ENCODE results near the gene ASIP.
"Not testable (repeated sequence)": the region's sequence is repeated elsewhere in the genome, so short reads cannot be mapped to it uniquely, and the experiment has no call there.

ASIP gene

GRCh38 chr20:34256629-34257124 lies 15.5 kb downstream of the ASIP start:
- DNase-seq (ENCODE audit: insufficient read length, low spot score) (no peak), FAIRE-seq (no peak)
- TF ChIP-seq POLR2A (IDR thresholded peaks at IDR 0.05; ENCODE audit: low read depth, low read length) (no peak), POU2F2 (IDR thresholded peaks at IDR 0.05; ENCODE audit: low read depth, low read length) (no peak), TAF1 (IDR thresholded peaks at IDR 0.05; ENCODE audit: low read depth, low read length) (no peak), PAX5 (IDR thresholded peaks at IDR 0.05; ENCODE audit: insufficient read depth, low read length, severe bottlenecking) (no peak), SPI1 (IDR thresholded peaks at IDR 0.05; ENCODE audit: low read depth, low read length) (no peak), POLR2AphosphoS5 (IDR thresholded peaks at IDR 0.05; ENCODE audit: low read depth, low read length) (no peak)

GRCh38 chr20:34260208-34260942 lies 19.2 kb downstream of the ASIP start:
- no peak for TF ChIP-seq POU2F2 (IDR thresholded peaks at IDR 0.05; ENCODE audit: low read depth, low read length)
- TF ChIP-seq TAF1 (IDR thresholded peaks at IDR 0.05; ENCODE audit: low read depth, low read length): no peak
- no peak for TF ChIP-seq POLR2AphosphoS5 (IDR thresholded peaks at IDR 0.05; ENCODE audit: low read depth, low read length)
- TF ChIP-seq POLR2A (IDR thresholded peaks at IDR 0.05; ENCODE audit: low read depth, low read length): no peak
- TF ChIP-seq PAX5 (IDR thresholded peaks at IDR 0.05; ENCODE audit: insufficient read depth, low read length, severe bottlenecking): no peak
- DNase-seq (ENCODE audit: insufficient read length, low spot score): no peak
- FAIRE-seq: no peak

- no peak for DNase-seq (ENCODE audit: insufficient read length, low spot score)
- FAIRE-seq: no peak
Observed at GRCh38 chr20:34262488-34263288, 21.5 kb downstream of the ASIP start.

GRCh38 chr20:34263468-34263867 lies 22.2 kb downstream of the ASIP start:
- FAIRE-seq; DNase-seq (ENCODE audit: insufficient read length, low spot score): not testable (repeated sequence)

More at GRCh38 chr20:34262488-34263288, 21.5 kb downstream of the ASIP start:
- no peak for TF ChIP-seq POU2F2 (IDR thresholded peaks at IDR 0.05; ENCODE audit: low read depth, low read length)
- no peak for TF ChIP-seq TAF1 (IDR thresholded peaks at IDR 0.05; ENCODE audit: low read depth, low read length)
- TF ChIP-seq POLR2A (IDR thresholded peaks at IDR 0.05; ENCODE audit: low read depth, low read length): no peak
- TF ChIP-seq PAX5 (IDR thresholded peaks at IDR 0.05; ENCODE audit: insufficient read depth, low read length, severe bottlenecking): no peak
- no peak for TF ChIP-seq POLR2AphosphoS5 (IDR thresholded peaks at IDR 0.05; ENCODE audit: low read depth, low read length)
- TF ChIP-seq SPI1 (IDR thresholded peaks at IDR 0.05; ENCODE audit: low read depth, low read length): no peak

GRCh38 chr20:34264141-34264540 lies 22.9 kb downstream of the ASIP start:
- no peak for TF ChIP-seq SPI1 (IDR thresholded peaks at IDR 0.05; ENCODE audit: low read depth, low read length)
- no peak for TF ChIP-seq TAF1 (IDR thresholded peaks at IDR 0.05; ENCODE audit: low read depth, low read length)
- no peak for TF ChIP-seq PAX5 (IDR thresholded peaks at IDR 0.05; ENCODE audit: insufficient read depth, low read length, severe bottlenecking)
- no peak for TF ChIP-seq POLR2A (IDR thresholded peaks at IDR 0.05; ENCODE audit: low read depth, low read length)
- TF ChIP-seq POLR2AphosphoS5 (IDR thresholded peaks at IDR 0.05; ENCODE audit: low read depth, low read length): no peak
- TF ChIP-seq POU2F2 (IDR thresholded peaks at IDR 0.05; ENCODE audit: low read depth, low read length): no peak
- DNase-seq (ENCODE audit: insufficient read length, low spot score) (no peak), FAIRE-seq (no peak)

- TF ChIP-seq POLR2A (IDR thresholded peaks at IDR 0.05; ENCODE audit: low read depth, low read length) (no peak), POLR2AphosphoS5 (IDR thresholded peaks at IDR 0.05; ENCODE audit: low read depth, low read length) (no peak), POU2F2 (IDR thresholded peaks at IDR 0.05; ENCODE audit: low read depth, low read length) (no peak), SPI1 (IDR thresholded peaks at IDR 0.05; ENCODE audit: low read depth, low read length) (no peak), TAF1 (IDR thresholded peaks at IDR 0.05; ENCODE audit: low read depth, low read length) (no peak), PAX5 (IDR thresholded peaks at IDR 0.05; ENCODE audit: insufficient read depth, low read length, severe bottlenecking) (no peak)
- FAIRE-seq: no peak
- no peak for DNase-seq (ENCODE audit: insufficient read length, low spot score)
Observed at GRCh38 chr20:34268145-34268544, 26.9 kb downstream of the ASIP start.

GRCh38 chr20:34268851-34269636 lies 27.8 kb downstream of the ASIP start:
- DNase-seq (ENCODE audit: insufficient read length, low spot score): peak; percentile 48

GRCh38 chr20:34269996-34270627 lies 28.9 kb downstream of the ASIP start:
- FAIRE-seq (no peak), DNase-seq (ENCODE audit: insufficient read length, low spot score) (no peak)
- TF ChIP-seq POU2F2 (IDR thresholded peaks at IDR 0.05; ENCODE audit: low read depth, low read length): no peak
- TF ChIP-seq POLR2A (IDR thresholded peaks at IDR 0.05; ENCODE audit: low read depth, low read length): no peak
- no peak for TF ChIP-seq PAX5 (IDR thresholded peaks at IDR 0.05; ENCODE audit: insufficient read depth, low read length, severe bottlenecking)
- no peak for TF ChIP-seq TAF1 (IDR thresholded peaks at IDR 0.05; ENCODE audit: low read depth, low read length)
- TF ChIP-seq POLR2AphosphoS5 (IDR thresholded peaks at IDR 0.05; ENCODE audit: low read depth, low read length): no peak
- TF ChIP-seq SPI1 (IDR thresholded peaks at IDR 0.05; ENCODE audit: low read depth, low read length): no peak

More at GRCh38 chr20:34268851-34269636, 27.8 kb downstream of the ASIP start:
- peak; percentile 13 for FAIRE-seq
- no peak for TF ChIP-seq PAX5 (IDR thresholded peaks at IDR 0.05; ENCODE audit: insufficient read depth, low read length, severe bottlenecking)
- no peak for TF ChIP-seq TAF1 (IDR thresholded peaks at IDR 0.05; ENCODE audit: low read depth, low read length)
- no peak for TF ChIP-seq POU2F2 (IDR thresholded peaks at IDR 0.05; ENCODE audit: low read depth, low read length)
- TF ChIP-seq POLR2A (IDR thresholded peaks at IDR 0.05; ENCODE audit: low read depth, low read length): no peak
- TF ChIP-seq POLR2AphosphoS5 (IDR thresholded peaks at IDR 0.05; ENCODE audit: low read depth, low read length): no peak
- TF ChIP-seq SPI1 (IDR thresholded peaks at IDR 0.05; ENCODE audit: low read depth, low read length): no peak

Data from GM12891 (cell line).